Measurements from ENCODE around the gene USP34.
"Not testable (repeated sequence)": the region's sequence is repeated elsewhere in the genome, so short reads cannot be mapped to it uniquely, and the experiment has no call there.

USP34 gene

DNA sequence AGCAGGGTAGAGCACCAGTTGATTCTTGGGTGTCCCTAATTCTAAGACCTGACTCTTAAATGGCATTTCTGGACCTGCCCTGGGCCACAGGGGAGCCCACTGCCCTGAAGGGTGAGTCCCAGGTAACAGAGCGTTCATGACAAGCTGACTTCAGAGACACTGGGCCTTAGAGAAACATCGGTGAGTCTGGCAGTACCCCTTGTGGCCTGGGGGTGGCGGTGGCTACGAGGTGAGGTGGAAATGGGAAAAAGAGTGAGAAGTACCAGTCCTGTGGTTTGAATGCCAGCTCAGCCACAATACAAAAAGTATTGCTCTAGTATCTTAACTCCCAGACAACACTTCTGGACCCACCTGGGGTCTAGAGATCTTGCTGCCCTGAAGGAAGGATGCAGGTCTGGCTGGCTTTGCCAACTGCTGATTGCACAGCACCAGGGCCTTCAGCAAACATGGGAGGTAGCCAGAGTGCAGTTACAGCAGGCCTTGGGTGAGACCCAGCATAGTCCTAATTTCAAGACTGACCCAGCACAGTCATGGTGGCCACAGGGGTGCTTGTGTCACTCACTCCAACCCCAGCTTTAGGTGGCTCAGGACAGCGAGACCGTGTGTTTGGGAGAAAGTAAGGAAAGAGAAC, 44.5 kb downstream of the USP34 start:
- DNase-seq, result no peak

DNA sequence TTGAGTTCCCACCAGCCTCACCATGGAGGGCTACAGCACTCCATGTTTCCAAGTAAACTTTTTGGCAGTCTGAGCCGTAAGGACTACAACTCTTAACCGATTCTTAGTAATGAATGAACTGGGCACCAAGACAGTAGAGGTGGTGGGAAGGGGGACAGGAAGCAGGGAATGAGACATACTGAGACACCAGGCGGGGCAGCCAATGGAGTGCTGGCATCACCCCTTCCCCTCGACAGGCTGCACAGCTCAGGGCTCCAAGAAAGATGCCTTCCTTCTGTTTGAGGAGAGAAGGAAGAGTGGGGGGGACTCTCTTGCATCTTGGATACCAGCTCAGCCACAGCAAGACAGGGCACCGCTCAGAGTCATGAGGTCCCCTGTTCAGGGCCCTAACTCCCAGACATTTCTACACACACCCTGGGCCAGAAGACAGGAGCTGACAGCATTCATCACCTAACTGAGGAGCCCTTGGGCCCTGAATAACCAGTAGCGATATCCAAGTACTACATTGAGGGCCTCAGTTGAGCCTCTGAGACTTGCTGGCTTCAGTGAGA, 45.2 kb downstream of the USP34 start:
- DNase-seq, result no peak

- no peak for DNase-seq
Observed at GRCh38 chr2:61423714-61424113, 47.2 kb downstream of the USP34 start.

DNA sequence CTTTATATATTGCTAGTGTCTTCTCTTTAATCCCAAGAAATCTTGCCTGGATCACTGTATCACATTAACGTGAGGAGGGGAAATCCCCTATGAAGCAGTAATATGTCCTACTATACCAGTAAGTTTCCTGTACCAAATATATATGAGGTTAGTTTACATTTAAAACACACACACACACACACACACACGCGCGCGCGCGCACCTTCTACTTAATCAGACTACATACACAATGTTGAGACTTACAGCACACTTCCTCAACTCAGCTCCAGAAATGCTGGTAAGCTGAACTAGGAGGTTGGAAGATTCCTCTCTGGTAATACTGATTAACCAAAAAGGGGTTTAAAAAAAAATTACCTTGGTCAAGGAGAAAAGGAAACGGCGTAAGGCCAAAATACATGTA, 49.3 kb downstream of the USP34 start:
- DNase-seq, result no peak

DNA sequence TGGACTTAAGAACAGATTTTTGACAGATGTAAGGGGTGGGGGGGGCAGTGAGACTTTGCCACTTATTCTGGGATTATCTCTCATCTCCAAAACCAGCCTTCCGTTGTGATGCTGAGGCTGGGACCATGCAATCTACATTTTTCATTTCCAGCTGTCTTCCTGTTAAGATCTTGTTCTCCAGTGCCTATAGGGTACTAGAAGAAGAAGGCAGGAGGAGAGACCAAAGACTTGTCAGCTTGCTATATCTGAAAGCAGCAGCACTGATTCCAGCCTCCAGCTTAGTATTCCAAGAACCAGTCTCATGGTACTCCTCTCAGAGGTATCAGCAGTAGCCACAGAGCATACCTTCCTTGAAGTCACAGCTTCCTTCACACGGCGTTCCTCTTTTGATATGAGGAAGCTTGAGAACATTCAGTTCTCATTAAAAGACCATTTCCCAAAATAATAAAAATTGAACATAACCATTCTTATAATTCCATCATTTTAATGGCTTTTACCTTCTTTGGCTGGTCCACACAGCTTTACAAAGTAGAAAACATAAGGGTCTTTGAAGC, 49.8 kb downstream of the USP34 start:
- no peak for DNase-seq

DNA sequence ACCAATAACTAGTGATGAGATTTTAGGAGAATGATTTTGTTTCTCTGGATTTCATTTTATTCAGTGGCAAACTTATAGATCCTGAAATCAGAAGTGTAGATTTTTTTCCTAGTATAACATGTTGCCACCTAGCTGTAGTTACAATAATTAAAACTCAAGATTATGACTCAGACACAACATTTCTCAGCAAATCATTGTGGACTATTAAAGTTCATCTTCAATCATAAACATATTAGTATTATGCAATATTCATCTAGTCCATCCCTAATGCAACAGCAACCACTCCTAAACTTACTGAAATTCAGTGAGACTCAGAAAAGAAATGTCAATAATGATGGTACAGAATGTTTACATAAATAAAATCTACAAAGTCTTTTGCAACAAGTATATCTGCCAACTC, 51.3 kb downstream of the USP34 start:
- DNase-seq, result no peak

GRCh38 chr2:61419129-61419528, 51.8 kb downstream of the USP34 start:
- DNase-seq, result no peak

- DNase-seq, result no peak
Observed at GRCh38 chr2:61416871-61417645, 53.8 kb downstream of the USP34 start.

DNA sequence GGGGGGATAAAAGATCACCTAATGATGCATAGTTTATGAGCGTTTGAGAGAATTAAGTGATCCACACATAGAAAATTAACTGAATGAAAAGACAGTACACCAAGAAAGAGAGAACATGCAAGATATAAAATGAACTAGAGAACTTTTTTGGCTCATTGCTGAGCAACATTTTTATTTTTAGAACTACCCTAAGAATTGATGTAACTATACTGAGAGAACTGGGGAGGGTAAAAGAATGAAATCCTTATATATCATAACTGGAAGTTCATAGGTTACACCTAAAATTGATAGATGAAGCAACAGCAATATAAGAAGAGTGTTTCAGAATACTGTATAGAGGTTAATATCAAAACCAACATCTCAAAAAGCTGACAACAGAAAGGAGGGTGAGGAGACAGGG, 55.6 kb downstream of the USP34 start:
- no peak for DNase-seq

GRCh38 chr2:61414674-61415073, 56.2 kb downstream of the USP34 start:
- no peak for DNase-seq

GRCh38 chr2:61411109-61411508, 59.8 kb downstream of the USP34 start:
- DNase-seq, result no peak

- no peak for DNase-seq
Observed at GRCh38 chr2:61410185-61410584, 60.7 kb downstream of the USP34 start.

DNA sequence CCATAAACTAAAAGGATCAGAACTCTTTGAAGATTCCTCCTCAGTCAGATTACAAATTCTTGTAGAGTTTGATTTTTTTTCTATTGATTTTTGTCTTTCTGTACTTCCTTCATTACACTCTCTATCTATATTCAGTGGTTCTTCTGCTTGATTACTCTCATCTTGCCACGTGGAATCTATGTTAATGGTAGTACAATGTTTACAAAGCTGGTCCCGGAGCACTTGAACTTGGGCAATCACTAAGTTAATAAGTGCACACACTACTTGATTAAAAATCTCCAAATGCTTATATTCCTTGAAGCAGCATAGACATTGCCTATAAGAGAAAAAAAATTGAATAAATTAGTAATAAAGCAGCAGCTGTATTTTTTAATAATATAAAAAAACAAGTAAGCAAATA, 65.1 kb downstream of the USP34 start:
- no peak for DNase-seq

DNA sequence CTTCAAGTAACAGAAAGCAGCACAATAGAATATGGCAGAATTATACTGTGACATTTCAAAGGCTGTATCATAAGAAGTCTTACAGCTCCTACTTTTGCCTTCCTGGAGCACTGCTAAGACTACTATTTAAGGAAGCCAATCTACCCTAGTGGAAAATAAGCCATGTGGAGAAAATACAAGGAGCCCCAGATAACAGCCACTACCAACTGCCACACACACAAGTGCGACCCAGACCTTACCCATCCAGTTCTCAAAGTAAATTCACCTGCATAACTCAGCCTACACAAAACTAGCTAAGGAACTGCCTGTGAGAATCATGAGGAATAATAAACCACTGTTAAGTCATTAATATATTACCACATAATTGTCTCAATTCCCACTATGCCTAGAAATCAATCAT, 66.4 kb downstream of the USP34 start:
- no peak for DNase-seq

GRCh38 chr2:61398413-61398812, 72.5 kb downstream of the USP34 start:
- no peak for DNase-seq

DNA sequence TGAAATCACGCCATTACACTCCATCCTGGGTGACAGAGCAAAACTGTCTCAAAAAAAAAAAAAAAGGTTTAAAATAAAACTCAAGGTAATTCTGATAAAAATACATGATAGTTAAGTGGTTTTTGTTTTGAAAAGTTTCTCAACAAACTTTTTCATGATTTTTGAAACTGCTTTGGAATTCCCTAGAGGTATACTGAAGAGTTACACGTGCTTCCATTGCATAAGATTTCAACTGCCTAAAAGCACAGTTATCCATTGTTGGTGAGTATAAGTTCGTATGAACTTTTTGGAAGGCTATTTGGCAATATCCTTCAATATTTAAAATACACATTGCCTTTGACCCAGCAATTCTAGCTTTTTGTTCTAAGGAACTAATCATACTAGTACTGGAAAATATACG, 74.9 kb downstream of the USP34 start:
- no peak for DNase-seq

DNA sequence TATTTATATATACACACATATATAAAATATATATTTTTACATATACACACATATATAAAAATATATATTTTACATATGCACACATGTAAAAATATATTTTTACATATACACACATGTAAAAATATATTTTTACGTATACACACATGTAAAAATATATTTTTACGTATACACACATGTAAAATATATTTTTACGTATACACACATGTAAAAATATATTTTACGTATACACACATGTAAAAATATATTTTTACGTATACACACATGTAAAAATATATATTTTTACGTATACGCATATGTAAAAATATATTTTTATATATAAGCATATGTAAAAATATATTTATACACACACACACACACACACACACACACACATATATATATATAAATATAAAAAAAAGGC, 83.3 kb downstream of the USP34 start:
- DNase-seq, result not testable (repeated sequence)

DNA sequence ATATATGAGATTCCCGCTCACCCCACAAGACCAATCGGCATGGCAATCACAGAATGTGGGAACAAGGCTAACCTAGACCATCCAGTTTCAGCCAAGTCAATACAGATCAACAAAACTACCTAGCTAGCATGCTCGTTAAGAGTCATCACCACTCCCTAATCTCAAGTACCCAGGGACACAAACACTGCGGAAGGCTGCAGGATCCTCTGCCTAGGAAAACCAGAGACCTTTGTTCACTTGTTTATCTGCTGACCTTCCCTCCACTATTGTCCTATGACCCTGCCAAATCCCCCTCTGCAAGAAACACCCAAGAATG, 90.0 kb downstream of the USP34 start:
- not testable (repeated sequence) for DNase-seq

DNA sequence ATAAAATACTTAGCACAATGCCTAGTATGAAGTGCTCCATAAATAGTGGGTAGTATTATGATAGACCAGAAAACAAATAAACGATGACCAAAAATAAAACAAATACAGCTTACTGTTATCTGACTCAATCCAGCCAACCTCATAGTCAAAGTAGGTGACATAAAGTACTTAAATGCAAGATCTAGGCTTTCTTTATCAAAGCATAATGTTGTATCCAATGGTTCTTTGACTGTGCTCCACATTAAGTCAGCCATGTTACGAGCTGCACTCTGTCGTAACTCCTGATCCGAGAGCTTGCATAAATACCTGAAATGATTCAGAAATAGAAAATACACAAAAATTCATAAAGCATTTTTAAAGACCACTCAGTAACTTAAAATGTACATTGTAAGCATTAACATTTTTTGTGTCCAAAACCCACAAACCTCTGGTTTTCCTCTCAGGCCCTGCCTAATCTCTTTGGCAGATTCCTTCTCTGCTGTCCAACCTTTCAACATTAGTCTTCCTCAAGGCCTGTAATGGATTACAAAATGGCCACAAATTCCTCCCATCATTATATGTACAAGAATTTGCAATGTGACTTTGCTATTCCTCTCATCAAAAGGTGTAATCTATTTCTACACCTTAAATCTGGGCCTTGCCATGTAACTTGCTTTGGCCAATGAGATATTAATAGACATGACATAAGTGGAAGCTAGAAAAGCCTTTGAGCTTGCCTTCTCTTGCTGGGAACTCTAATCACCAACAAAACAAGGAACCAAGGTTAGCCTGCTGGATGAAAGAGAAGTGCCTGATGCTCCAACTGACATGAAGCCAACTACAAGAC, 90.6 kb downstream of the USP34 start:
- DNase-seq, result no peak

DNA sequence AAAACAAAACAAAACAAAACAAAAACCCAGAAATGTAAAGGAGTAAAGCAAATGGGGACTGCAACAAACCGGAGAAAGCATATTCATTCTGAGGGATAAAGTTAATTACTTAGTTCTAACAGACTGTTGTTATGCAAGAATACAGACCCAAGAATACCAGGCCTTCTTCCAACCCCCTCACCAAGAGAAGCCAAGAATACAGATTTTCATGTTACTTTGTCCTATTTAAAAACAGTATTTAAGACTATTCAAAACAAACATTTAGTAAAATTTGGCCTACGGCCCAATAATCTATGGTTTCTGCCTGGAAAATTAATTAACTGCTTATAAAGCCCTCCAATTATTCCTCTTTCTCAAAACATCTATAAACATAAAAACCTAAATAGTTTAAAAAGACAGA, 91.4 kb downstream of the USP34 start:
- no peak for DNase-seq

DNA sequence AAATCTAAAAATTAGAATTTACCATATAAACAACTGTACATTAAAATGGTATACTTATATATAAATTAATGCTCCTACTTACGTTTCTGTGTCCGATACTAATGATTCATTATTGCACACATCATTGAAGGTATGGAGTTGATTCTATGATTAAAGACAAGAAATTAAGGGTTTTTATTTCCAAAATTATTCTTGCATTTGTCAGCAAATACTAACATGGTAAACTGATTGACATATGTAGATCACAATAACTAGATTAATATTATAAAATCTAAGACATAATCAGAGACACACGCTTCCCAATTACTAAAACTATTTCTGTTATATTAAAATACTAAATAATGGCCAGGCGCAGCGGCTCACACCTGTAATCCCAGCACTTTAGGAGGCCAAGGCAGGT, 92.6 kb downstream of the USP34 start:
- DNase-seq, result no peak

DNA sequence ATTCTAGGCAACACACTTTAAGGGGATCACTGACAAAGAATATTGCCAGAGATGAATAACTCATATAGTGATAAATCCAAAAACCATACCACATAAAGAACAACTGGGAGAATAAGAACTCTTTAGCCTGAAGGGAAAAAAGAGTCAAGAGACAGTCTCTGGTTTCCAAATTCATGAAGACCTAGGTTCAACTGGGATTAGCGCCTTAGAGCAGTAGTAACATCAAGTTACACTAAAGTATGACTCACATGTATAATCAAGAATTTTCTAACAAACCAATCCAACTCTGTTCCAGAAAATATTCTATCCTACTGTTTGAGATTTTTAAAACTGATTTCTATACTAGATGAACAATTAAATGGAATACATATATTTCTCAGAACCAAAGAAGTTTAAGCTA, 93.8 kb downstream of the USP34 start:
- no peak for DNase-seq

DNA sequence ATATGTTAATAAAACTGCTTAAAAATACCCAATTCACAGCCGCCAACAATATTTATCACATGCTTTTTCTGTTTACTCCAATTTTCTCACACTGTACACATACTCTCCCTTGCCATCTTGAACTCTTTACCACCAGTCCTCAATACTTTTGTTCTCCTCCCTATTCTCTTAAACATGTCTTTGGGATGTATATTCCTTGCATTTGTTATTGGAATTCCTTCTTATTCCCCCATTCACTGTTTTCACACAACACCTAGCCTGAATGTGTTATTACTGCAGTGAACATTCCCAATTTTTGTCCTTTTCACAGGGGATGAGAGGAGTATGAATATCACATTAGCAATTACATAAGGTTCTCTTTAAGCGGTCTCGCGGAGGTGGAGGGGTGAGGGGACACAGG, 94.7 kb downstream of the USP34 start:
- DNase-seq, result no peak

DNA sequence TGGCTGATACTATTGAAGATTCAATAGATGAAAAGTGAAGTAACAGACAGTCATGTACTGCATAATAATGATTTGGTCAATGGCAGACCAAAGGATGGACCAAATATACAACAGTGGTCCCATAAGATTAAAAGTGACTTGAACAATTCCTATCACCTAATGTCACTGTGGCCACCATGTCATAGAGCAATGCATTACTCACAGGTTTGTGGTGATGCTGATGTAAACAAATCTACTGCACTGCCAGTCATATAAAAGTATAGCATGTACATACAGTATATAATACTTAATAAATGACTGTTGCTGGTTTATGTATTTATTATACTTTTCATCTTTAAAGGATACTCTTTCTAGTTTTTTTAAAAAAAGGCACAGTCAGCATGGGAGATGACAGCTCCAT, 99.9 kb downstream of the USP34 start:
- no peak for DNase-seq

All from NCI-H446 (cell line).